Stromal cell of bone marrow (primary cell): ENCODE data around the gene RASSF4.

Experiments used
- DNase-seq: peaks from one replicate; pipeline ENCODE4 v3.0.0-alpha.2; 2012; ENCODE audit warnings: low read depth

RASSF4 gene

DNA sequence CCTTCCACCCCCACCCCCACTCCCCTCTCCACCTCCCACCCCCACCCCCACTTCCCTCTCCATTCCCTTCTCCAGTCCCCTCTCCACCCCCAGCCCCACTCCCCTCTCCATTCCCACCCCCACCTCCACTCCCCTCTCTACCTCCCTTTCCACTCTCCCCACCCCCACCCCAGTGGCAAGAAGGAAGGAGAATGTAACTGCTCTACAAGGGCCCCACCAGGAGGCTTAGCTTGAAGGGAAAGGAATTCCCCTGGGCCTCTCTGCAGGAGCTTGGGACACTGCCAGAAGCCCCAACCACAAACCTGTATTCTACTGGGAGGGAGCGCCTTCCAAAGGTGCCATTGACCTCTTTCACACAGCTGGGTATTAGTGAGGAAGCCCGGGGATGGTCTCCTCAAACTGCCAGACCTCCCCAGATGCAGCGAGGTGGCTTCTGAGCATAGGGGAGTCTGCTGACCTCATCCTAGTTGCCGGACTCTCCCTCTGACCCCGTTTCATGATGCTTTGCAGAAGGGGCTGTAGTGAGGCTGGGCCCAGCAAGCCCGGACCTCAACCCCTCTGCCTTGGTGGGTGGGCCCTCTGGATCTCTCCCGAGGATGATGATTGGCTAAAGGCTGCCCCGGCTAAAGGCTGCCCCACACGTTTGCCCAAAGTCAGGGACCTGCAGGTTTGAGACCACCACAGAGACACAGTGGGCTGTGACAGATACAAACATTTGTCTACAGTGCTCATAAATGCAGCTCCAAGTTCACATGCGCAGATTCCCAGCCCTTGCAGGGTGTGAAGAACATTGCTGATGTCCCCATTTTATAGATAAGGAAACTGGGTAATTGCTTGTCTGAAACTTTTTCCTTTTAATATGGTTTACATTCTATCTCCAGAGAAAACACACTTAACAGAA, 16.1 kb downstream of the RASSF4 start:
- DNase-seq = no peak

GRCh38 chr10:44976352-44977198, 17.0 kb downstream of the RASSF4 start:
- DNase-seq = no peak

DNA sequence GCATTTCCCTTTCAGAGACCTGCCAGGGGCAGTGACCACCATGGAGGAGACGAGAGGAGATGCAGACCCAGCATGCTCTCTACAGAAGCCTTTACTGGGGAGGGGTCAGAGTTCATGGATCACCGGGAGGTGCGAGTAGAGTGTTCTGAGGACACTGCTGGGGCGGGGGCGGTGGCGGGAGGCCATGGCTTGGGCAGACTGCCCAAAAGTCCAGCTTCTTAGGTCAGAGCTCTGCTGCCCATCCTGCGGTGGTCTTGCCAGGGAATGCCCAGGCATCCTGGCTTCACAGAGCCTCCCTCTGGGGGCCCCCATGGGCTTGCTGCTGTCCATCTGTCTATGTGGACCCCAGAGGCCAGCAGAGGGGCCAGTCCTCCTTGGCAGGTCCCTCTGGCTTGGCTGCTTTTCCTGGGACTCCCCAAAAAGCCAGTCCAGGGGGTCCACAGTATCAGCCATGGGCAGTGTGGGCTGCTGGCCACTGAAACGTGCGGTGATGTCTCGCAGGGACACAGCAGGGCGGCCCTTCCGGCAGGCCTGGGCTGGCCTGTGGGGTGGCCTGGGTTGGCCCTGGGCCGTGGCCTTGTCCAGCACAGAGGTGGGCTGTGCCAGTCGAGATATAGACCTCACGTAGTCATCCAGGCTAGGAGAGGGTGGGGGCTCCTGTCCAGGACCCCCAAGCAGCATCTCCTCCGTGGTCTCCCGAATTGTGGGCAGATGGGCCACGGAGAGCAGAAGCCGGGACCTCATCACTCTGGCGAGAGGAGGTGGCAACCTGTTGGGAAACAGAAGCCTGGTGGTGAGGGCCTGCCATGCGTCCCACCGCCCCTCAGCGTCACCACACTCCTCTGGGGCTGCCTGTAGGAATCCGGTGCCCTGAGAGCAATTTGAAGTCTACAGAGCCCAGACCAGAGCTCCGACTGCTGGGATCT, 17.9 kb downstream of the RASSF4 start:
- DNase-seq = no peak

DNA sequence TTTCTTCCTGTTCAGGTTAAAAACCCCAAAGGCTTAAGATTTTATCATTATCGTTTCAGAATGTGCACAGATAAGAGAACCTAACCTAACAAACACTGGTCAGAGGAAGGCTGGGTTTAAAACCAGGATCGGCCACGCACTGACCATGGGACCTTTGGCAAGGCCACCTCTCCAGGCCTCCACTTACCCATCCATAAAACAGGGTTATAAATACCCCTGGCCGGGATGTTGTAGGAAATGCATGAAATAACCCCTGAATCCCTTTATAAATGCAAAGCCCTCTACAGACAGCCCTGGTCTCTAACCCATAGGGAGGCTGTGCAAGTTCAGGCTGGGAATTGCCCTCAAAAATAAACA, 18.6 kb downstream of the RASSF4 start:
- DNase-seq = no peak

- DNase-seq = peak; percentile 92
Observed at GRCh38 chr10:44978570-44979280, 19.1 kb downstream of the RASSF4 start, which contains the start of gene DEPP1. Gene DEPP1 (minus strand): TSS chr10:44978809. CDS start chr10:44978030, 779 bp downstream.

GRCh38 chr10:44979281-44980191, 19.9 kb downstream of the RASSF4 start:
- DNase-seq = no peak

DNA sequence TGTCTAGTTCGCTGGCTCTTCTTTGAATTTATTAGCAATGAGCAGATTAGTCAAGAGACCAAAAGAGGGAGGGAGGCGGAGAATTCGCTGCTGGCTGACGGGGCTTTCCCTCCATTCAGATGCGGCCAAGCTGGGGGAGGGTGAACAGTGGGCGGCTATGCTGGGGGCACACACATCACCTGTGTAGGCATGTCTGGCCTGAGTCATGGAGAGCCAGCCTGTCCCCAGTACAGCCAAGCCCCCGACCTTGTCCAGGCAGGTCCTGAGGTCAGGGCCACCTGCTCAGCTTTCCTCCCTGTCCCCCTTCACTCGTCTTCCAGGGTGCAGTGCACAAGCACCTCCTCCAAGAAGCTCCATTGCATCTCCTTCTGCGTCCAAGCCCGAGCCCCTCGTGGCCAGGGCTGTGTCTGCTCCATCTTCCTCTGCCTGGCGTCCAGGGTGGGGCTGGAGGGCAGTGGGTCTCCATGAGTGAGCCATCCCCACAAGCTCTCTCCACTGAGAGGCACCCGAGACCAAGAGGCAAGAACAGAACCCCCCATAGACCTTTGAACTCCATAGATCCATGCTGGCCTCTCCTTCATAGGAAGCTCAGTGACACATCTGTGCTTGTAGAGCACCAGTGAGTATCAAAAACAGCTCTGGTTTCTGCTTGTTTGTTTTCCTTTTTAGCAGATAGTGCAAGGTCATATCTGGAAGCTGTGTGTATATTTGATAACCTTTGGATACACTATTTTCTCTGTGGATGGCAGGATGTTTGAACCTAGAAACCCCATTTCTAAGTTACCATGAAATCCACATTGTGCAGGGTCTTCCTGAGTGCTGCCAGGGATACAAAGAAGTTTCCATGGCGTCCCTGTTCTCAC, 20.9 kb downstream of the RASSF4 start:
- DNase-seq = no peak

DNA sequence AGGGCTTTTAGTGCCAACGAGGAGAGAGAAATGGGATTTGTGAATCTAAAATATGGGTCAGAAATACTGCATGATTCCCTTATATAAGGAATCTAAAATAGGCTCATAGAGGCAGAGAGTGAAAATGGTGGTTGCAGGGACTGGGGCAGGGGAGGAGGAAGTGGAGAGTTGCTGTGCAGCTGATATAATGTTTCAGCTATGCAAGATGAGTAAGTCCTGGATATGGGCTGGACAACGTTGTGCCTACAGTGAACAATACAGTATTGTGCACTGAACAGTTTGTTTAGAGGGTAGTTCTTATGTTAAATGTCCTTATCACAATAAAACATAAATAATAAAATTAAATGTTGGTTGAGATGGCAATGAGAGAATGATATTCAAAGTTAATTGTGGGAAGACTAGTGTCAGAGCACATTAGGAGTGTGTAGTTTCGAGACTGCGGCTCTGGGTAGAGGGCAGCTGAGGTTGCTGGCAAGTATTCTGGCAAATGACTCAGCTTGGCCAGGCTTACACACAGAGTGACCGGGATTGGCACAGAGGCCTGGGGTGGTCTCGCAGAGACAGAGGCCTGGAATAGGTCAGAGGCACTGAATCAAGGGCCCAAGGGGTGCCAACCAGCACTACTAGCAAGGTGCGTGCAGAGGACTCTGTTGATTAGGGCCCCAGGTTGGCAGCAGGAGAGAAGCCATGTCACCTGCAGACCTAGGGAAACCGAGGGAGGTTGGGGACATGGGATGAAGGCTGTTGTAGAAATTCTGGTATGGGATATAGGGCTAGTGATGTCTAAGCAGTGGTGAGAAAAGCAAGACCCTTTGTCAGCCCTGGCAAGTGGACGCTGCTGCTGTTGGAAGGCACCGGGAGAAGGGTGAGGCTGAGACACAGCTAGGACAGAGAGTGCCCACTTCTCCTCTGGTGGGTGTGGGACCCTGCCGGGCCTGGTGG, 21.8 kb downstream of the RASSF4 start:
- DNase-seq = peak; percentile 83

- no peak for DNase-seq
Observed at GRCh38 chr10:44982114-44982460, 22.5 kb downstream of the RASSF4 start.

- DNase-seq = no peak
Observed at GRCh38 chr10:44982496-44982895, 22.9 kb downstream of the RASSF4 start.

GRCh38 chr10:44983066-44983894, 23.7 kb downstream of the RASSF4 start:
- DNase-seq = no peak

DNA sequence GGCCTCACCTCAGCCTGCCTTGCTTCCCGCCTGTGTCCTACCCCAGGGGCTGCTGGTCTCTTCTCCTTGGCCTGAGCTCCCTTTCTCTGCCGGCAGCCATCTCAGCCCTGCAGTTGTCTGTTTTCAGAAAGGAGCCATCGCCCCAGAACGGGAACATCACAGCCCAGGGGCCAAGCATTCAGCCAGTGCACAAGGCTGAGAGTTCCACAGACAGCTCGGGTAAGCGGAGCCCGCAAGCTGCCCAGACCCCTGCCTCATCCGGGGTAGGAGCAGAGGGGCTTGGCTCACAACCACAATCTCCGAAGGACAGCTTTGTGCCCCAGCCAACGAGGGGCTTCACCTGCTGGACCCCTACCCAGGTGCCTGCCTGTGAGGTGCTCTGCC, 24.3 kb downstream of the RASSF4 start:
- DNase-seq = no peak

- DNase-seq = no peak
Observed at GRCh38 chr10:44984671-44985101, 25.1 kb downstream of the RASSF4 start.

- DNase-seq = no peak
Observed at GRCh38 chr10:44985175-44985681, 25.6 kb downstream of the RASSF4 start.

DNA sequence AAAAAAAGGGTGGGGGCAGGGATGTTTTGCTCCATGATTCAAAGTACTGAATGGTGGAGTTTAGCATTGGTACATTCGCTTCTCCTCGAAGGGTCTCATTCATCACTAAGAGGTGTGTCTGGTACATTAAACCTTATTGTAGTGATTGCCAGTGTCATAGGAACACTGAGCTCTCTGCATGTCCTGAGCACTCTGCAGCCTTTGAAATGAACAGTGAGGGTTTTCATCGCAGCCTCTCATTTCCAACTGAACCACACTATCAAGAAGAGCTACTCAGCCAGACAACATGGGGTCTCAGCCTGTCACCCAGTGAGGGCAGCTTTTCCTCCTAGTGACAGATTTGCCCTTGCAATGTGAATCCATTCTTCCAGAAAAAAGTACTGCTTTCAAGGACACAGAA, 26.6 kb downstream of the RASSF4 start:
- no peak for DNase-seq

GRCh38 chr10:44986670-44987069, 27.1 kb downstream of the RASSF4 start:
- DNase-seq = no peak
